Activated CD4-positive, alpha-beta T cell treated with anti-CD3 and anti-CD28 coated beads, Interleukin-2, amount 50 U/mL, for 4 hours (primary cell): ENCODE measurements around the gene RASSF5.
A peak's percentile ranks its signal among the peaks of the same experiment; 100 is the strongest.
"Not testable (repeated sequence)": the region's sequence is repeated elsewhere in the genome, so short reads cannot be mapped to it uniquely, and the experiment has no call there.

Experiments
- DNase-seq, 2 experiments: peaks; one replicate each; pipeline ENCODE4 v3.0.0-alpha.2; 2020

Gene RASSF5

DNA sequence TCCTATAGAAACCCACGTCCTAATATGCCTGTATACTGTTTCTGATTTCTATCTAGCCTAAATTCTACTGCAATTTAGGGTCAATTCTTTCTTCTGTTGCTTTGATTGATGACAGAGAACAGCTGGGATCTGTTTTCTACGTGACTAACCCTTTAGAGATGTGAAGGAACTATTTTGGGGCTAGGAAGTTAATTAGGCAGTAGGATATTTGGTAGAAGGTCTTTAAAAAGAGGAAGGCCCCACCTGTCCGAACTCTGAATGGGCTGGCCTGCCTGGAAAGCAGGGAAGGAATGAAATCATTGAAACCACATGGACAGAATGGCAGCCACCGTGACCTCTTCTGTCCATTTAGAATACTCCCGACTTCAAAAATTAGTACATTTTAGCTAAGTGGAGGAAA lies 83.9 kb downstream of the RASSF5 start:
- no peak for DNase-seq

DNA sequence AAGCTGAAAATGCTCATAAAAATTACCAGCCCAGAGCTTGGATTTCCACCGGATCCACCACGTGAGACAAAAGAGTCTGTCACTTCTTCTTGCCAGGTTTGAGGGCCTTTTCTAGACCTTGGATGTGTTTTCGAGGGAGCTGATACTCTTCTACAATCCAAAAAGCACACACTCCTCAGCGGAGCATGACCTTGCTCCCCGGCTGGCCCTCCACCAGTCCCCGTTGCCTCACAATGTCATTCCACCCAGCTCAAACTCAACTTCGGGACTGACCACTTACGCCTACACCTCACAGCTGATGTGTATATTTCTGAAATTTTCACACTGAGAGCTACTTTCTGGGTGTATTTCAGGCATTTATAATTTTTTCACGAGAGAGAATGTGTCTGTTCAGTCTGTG lies 84.4 kb downstream of the RASSF5 start:
- no peak for DNase-seq

DNA sequence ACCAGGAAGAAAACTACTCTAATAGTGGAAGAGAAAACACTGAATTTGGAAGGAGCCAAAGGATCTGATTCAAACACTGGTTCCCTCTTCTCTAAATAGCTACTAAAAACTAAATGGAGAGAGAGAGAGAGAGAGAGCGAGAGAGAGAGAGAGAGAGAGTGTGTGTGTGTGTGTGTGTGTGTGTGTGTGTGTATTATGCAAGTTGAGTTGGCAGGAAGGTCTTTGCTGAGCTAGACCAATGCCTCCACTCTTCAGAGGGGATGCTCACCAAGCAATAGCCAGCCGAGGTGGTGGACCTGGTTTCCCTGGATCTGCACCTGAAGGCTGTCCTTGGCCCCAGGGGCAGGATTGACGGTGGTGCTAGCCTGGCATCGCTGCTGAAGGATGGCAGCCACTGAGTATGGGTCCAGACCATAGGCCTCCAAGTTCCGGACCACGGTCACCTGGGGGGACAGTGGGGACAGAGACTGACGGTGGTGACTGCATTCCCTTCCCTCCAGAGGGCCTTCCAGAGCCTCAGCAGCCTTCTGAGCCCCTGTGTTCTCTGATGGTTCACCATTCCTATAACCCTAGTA lies 86.1 kb downstream of the RASSF5 start:
- DNase-seq = no peak

DNA sequence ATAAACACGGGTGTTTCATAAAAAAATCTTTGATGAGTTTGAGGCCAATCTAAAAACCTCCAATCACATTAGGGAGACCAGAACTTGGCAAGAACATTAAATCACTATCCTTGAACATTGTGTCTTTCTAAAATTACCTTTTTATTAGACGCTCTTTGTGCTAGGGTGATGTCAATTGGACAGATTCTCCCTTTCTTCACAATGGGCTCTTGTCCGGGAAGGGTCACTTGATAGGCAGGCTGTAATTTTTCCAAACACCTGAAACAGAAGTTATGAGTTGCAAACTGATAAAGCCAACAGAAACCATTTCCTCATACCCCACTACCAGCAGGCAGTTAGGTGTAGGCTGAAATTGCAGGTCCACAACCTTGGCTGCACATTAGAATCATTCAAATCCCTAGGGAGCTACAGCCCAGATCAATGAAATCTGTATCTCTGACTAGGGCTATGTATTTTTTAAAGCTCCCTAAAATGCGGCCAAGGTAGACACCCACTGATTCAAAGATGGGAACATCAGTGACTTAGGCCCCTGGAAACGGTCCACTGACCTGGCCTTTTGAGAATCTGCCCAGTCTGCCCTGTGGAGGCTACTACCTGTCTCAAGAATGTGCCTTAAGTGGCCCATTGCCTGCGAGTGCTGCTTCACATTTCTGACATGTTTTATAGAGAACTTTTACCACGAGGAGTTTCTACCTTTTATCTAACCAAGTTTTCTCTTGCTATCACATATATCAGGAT lies 88.4 kb downstream of the RASSF5 start:
- no peak for DNase-seq

DNA sequence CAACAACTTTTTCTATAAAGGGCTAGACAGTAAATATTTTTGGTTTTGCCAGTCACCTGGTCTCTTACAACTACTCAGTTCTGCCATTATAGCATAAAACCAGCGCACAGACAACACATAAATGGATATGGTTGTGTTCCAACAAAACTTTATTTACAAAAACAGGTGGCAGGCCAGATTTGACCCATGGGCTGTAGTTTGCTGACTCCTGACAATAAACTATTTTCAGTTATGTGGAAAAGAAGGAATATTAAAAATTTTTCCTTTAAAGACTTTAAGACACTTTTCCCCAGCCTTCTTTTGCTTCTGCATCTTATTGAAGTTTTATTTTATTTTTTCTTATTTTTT lies 89.0 kb downstream of the RASSF5 start:
- no peak for DNase-seq

DNA sequence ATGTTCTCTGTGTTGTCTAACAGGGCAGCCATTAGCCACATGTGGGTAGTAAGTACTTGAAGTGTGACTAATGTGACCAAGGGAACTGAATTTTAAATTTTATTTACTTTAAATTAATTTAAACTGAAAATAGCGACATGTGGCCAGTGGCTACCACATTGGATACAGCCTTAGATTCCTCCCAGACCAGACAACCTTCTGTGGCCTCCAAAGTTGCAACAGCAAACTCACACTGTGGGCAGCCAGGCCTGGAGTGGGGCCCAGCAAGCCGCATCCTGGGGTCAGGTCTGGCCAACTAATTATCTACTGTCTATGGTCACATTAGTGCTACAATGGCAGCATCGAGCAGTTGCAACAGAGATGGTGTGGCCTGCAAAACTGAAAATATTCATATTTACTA lies 93.2 kb downstream of the RASSF5 start:
- DNase-seq = no peak

DNA sequence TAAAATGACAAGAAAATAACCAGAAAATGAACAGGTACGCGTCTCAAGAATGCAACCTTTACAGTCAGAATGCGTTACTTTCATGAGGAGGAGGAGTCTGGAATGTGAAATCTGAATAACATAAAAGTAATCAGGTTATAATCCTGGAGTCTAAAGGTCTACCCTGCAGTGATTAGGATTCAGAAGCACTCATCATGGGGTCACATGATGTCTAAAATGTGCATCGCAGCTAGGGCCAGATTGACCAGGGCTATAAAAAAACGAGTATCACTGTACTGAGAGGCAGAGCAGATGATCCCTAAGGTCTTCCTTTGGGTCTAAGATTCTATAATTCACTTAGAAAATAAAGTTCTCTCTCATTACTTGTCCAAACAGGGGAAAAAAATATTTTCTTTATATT lies 97.5 kb downstream of the RASSF5 start:
- DNase-seq = no peak

DNA sequence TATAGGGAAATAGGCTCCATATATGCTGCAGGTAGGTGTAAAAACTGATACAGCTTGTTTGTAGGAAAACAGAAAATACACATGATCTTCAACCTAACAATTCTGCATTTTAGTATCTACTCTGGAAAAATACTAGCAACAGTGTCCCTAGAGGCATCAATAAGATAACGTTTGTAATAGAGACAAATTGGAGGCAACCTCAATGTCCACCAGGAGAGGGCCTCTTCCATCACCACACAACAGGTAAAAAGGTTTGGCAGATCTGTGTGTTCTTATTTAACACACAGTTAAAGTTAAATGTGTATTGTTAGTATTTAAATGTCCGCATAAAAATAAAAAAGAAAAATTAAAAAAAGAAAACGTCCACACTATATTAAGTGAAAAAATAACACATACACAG lies 99.5 kb downstream of the RASSF5 start:
- DNase-seq = no peak

DNA sequence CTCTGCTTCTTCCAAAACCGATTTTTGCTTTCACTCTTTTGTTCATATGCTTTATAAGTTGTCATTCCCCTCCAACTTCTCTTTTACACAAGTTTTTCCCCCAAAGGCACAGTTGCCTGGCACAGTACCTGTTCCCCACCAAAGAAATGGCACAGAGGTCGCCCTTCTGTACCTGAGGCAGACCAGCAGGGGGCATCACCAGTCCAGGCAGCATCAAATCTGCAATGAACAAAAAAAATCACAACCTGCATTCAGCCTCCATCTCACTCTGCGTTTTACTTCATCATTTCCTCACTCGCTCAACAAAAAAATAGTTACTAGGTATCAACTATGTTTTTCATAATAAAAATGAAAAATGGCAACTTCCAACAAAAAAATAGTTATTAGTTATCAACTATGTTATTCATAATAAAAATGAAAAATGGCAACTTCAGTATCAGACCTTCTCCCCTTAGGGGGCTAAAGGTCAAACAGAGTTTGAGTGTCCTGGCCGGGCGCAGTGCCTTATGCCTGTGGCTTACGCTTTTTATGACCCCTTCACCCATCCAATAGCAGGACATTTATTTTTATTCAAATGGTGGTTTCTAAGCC lies 100.9 kb downstream of the RASSF5 start:
- DNase-seq = peak; percentile 51 to 56

DNA sequence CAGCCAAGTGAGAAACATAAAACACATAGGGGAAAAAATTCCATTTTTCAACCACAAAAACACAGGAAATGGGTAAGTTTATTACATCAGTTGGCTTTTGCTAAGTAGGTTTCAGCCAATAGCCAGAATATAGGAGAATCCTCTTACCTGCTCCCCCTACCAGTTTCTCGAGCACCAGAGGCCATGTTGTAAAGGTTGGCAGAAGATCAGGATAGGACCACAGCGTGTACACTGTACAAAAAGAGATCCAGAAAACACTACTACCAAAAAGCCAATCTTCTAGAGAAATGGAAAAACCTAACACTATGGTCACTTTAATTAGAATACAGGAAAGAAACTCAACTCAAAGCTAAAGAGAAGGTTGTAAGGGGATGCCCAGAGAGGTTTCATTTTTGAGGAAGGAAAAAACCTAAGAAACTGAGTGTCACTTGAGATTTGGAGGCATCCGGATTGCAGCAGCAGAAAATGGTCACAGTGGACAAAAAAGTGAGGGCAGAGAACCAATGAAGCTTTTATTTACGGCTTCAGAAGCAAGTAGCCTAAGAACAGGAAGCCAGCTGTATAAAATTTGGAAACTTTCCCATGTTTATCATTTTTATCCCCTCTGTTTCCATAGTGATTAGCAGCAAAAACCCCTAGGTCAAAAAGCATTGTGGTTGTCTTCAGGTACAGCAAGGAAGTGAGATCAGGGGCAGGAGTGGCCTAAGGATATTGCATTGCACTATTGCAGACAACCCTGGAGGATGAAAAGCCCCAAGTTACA lies 102.1 kb downstream of the RASSF5 start:
- no peak for DNase-seq

DNA sequence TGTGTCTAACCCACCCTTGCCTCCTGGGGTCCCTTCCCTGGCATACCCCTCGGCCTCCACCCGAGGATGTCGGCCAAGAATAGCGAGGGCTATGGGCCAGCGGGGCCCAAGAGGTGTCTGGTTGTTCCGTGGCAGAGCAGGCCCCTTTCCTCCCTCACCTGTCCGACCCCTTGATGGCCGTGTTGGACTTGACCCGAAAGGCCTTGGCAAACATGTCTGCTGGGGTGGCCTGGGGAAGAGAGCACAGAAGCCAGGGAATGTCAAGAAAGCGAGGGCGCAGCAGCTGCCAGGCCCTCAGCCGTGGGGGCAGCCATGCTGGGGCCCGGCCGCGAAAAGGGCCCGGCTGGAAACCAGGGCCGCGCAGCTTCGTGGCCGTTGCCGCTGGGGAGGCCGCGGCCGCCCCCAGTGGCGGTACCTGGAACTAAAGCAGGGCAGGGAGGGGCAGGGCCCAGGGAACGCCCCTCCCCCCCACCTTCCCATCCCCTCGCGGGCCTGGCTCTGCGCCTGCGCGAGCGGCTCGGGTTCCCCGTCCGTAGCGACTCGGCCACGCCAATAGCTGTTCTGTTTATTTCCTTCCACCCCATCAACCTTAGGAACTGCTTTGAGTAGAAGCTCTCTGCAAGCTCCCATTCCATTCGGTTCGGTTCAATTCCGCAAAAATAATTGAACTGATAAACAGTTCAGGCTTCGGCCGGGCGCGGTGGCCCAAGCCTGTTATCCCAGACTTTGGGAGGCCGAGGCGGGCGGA lies 105.0 kb downstream of the RASSF5 start, which contains the start of gene EIF2D:
TSS of gene EIF2D (minus strand) at position 337 of the 748 bp plus-strand sequence. CDS start at position 214, 123 bp downstream.
- peak; percentile 91 to 92 for DNase-seq

DNA sequence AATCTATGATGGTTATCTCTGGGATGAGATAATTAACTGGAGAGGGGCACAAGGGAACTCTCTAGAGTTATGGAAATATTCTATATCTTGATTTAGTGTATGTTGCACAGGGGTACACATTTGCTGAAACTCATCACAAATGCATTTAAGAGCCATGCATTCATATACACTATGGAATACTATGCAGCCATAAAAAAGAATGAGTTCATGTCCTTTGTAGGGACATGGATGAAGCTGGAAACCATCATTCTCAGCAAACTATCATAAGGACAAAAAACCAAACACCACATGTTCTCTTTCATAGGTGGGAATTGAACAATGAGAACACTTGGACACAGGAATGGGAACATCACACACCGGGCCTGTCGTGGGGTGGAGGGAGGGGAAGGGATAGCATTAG lies 119.1 kb downstream of the RASSF5 start:
- DNase-seq = not testable (repeated sequence)

DNA sequence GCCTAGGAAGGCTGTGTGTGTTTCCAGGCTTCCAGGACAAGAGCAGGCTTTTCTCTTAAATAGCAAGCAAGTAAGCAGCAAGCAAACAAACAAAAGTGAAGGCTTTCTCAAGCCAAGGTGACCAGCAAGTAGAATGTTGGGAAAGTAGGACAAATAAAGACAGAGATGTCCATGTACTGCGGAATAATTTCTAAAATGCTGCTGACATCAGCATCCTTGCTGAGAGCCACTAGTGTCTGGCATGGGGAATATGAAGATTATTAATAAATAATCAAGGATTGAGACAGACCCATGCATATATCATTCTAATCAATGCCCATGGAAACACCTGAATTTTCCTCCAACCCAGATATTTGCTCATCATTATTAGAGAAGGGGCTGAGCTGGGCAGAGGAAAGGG lies 121.6 kb downstream of the RASSF5 start:
- DNase-seq = no peak

DNA sequence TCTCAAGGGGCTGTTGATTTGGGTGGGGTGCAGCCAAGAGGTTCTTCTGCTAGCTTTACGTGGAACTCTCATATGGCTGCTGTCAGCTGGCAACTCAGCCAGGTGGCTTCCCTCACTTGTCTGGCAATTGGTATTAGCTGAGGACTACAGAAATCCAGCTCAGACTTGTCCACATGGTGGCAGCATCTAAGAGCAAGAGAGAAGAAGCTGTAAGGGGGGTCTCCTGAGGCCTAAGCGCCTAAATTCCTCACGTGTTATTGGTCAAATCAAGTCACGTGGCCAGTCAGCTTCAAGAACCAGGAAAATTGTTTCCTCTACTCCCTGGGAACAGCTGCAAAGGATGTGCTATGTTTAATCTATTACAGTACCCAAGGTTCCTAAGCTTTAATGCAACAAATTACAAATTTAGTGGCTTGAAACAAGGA lies 123.8 kb downstream of the RASSF5 start:
- no peak for DNase-seq

DNA sequence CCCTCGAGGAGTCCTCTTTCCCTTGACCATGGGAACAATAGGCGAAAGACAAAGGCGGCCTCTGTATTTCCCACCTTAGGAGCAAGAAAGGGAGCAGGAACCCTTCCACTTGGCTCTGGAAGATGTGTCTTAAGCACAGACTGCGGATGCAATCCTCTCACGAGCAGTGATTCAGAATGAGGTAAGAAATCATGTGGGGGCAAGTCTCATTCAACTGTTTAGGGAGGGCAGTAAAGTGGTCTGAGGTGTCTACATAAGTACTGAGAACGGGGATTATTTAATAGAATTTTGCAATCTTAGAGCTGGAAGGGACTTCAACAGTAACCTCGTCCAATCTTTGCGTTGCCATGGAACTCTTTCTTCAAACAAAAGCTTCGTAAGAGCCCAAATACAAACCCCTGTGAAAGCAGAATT lies 126.4 kb downstream of the RASSF5 start:
- no peak for DNase-seq

DNA sequence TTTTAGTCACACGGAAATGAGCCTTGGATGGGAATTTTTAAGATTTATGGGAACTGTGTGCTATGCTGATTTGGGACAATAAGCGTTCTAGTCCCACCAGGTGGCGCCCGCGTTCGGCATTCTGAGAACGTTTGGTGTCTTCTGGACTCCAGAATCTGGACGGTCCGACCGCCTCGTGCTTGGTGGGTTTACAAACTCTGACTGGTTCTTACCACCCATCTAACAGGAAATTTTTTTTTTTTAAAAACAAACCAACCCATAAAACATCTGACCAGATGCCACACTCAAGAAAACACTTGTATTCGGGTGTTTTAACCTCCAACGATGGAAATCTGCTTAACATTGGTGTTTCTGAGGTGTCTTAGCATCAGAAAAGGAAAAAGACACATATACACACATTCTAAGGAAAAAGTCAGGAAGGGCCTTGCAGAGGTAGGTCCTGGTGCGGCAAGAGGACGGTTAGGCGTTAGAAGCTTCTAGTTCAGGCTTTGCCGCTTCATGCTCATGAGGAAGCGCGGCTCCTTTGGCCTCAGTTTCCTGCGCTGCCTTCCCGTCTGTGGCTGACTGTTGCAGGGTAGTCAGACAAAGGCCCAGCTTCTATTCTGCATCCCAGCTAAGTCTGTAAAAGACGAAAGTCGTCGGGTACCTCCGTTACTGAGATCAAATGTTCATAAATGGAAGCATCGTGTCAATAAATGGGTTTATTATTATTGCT lies 127.2 kb downstream of the RASSF5 start:
- DNase-seq = peak; percentile 67

DNA sequence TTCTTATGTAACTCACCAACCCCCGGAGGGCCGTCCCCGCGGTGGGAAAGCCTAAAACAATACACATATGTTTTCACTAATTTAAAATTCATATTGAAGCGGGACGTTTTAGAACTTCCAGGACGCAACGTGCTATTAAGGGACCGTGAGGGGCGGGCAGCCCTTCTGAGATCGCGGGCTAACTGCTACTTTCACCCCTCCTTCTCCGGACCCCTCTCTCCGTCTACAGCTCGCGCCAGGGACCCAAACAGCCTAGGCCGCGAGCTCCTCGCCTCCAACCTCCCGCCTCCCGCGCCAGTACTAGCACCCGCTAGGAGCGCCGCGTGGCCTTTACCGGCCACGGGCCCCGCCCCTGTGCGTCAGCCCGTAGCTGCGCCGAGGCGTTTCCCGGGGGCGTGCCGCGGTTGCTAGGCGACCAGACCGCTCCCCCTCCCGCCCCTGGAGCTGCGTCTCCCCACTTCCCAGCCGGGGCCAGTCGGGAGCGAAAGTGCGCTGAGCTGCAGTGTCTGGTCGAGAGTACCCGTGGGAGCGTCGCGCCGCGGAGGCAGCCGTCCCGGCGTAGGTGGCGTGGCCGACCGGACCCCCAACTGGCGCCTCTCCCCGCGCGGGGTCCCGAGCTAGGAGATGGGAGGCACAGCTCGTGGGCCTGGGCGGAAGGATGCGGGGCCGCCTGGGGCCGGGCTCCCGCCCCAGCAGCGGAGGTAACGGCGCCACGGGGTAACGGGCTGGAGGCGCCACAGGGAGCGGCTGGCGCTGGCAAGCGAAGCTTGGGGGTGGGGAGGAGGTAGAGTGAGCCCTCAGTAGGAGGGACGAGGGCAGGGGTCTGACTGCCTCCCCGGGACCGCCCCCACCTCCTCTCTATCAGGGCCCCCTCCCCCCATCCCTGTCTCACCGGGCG lies 128.0 kb downstream of the RASSF5 start, which contains the start of gene DYRK3:
TSS of gene DYRK3 (plus strand) at position 457 of the 898 bp plus-strand sequence. CDS start at position 625, 168 bp downstream.
- peak; percentile 86 to 88 for DNase-seq

DNA sequence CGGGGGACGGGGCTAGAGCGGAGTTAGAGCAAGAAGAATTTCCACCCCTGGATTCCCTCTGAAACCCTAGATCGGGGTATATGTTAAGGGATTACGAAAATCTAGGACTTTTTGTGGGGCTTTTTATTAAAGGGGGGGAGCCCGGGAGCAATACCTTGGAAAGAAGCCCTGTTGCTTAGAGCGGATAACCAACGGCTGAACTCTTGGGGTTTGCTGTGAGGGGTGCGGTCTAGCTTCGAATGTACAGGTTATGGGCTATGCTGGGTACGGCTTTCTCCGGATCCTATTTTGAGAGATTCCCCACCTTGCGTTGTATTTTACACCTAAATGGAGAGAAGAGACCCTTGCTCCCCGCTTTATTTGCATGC lies 128.6 kb downstream of the RASSF5 start:
- no peak for DNase-seq

DNA sequence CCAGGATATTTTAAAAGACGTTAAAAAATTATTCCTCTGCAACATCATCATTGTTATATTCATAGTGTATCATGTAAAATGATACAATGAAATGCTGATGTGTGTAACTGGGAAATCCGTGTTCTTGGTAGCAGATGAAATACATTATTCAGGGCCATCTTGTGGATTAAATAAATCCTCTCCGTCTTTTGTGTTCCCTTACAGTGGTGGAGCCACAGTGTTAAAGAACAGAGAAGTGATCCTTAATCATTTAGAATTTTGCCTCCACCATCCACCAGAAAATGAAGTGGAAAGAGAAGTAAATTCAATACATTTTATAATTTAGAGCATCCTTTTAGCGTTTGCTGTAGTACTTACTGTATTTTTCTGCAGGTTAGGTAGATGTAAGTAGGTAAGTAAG lies 129.3 kb downstream of the RASSF5 start:
- DNase-seq = no peak

DNA sequence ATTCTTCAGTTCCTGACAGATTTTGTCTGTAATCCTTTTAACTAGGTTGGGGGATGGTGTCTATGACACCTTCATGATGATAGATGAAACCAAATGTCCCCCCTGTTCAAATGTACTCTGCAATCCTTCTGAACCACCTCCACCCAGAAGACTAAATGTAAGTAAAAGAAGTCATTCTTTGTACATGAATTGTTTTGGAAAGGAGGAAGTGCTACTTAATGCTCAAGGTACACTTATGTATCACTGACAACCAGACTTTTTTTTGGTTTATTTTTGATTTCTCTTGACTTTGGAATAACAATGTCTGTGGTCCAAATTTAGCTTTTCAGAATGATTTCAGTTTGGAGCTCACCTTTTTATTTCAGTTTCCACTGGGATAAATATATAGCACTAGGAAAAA lies 130.3 kb downstream of the RASSF5 start:
- no peak for DNase-seq
